GM12878 (cell line): ENCODE measurements around the gene LRRC14B.

Experiments used
- ASH2L ChIP-seq: fragments of 300-600, 200-600 bp; sonication (generic); IDR thresholded peaks from 2 replicates; pipeline ENCODE4 v1.6.1; 2017; ENCODE audit warnings: low read depth, mild to moderate bottlenecking, borderline replicate concordance
- POLR2A ChIP-seq: IDR thresholded peaks from 2 replicates; pipeline ENCODE4 v1.6.1; 2011; ENCODE audit warnings: low read depth, mild to moderate bottlenecking, low read length
- TF ChIP-seq, protein P1 (sequence below): IDR thresholded peaks from 2 replicates; pipeline ENCODE4 v1.6.1; 2011; ENCODE audit warnings: borderline replicate concordance, low read depth, mild to moderate bottlenecking, moderate library complexity, mixed read lengths, low read length; ENCODE audit not compliant: insufficient read depth; ENCODE audit errors: extremely low read length
- TF ChIP-seq, protein P2 (sequence below), 3 experiments: IDR thresholded peaks in 2 of 3; conservative IDR thresholded peaks in 1 of 3; 2 replicates each; pipeline ENCODE4 v1.5.1; 2011; ENCODE audit warnings: low read depth in 3 of 3, low read length in 3 of 3, mild to moderate bottlenecking in 3 of 3, control low read depth in 2 of 3, moderate library complexity in 2 of 3, inconsistent platforms in 1 of 3, mixed read lengths in 1 of 3; ENCODE audit not compliant: control insufficient read depth in 2 of 3, insufficient read depth in 1 of 3; ENCODE audit errors: extremely low read depth in 1 of 3

DNA sequence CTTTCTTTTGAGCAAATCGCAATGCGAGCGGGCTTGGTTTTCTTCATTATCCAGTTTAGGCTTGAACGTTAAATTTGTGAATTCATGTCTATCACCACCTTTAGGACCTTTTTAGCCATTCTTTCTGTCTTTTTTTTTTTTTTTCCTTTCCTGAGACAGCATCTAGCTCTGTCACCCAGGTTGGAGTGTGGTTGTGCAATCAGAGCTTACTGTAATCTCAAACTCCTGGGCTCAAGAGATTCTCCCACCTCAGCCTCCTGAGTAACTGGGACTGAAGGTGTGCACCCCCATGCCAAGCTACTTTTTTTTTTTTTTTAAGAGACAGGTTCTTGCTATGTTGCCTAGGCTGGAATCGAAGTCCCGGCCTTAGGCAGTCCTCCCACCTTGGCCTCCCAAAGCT is 39.2 kb upstream of the LRRC14B start:
- TF ChIP-seq, protein P1, sequence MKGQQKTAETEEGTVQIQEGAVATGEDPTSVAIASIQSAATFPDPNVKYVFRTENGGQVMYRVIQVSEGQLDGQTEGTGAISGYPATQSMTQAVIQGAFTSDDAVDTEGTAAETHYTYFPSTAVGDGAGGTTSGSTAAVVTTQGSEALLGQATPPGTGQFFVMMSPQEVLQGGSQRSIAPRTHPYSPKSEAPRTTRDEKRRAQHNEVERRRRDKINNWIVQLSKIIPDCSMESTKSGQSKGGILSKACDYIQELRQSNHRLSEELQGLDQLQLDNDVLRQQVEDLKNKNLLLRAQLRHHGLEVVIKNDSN, result no peak
- TF ChIP-seq, protein P2, sequence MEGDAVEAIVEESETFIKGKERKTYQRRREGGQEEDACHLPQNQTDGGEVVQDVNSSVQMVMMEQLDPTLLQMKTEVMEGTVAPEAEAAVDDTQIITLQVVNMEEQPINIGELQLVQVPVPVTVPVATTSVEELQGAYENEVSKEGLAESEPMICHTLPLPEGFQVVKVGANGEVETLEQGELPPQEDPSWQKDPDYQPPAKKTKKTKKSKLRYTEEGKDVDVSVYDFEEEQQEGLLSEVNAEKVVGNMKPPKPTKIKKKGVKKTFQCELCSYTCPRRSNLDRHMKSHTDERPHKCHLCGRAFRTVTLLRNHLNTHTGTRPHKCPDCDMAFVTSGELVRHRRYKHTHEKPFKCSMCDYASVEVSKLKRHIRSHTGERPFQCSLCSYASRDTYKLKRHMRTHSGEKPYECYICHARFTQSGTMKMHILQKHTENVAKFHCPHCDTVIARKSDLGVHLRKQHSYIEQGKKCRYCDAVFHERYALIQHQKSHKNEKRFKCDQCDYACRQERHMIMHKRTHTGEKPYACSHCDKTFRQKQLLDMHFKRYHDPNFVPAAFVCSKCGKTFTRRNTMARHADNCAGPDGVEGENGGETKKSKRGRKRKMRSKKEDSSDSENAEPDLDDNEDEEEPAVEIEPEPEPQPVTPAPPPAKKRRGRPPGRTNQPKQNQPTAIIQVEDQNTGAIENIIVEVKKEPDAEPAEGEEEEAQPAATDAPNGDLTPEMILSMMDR (IDR thresholded peaks at IDR 0.05 in 2 of 3, conservative IDR thresholded peaks at IDR 0.05 in 1 of 3; ENCODE audit: control insufficient read depth in 2 of 3, extremely low read depth in 1 of 3, insufficient read depth in 1 of 3, low read depth in 3 of 3, low read length in 3 of 3), result no peak
- TF ChIP-seq ASH2L, result no peak
- TF ChIP-seq POLR2A, result no peak
